ENCODE results near the gene FTH1.
A peak's percentile ranks its signal among the peaks of the same experiment; 100 is the strongest.
"Not testable (repeated sequence)": the region's sequence is repeated elsewhere in the genome, so short reads cannot be mapped to it uniquely, and the experiment has no call there.

The FTH1 gene

DNA sequence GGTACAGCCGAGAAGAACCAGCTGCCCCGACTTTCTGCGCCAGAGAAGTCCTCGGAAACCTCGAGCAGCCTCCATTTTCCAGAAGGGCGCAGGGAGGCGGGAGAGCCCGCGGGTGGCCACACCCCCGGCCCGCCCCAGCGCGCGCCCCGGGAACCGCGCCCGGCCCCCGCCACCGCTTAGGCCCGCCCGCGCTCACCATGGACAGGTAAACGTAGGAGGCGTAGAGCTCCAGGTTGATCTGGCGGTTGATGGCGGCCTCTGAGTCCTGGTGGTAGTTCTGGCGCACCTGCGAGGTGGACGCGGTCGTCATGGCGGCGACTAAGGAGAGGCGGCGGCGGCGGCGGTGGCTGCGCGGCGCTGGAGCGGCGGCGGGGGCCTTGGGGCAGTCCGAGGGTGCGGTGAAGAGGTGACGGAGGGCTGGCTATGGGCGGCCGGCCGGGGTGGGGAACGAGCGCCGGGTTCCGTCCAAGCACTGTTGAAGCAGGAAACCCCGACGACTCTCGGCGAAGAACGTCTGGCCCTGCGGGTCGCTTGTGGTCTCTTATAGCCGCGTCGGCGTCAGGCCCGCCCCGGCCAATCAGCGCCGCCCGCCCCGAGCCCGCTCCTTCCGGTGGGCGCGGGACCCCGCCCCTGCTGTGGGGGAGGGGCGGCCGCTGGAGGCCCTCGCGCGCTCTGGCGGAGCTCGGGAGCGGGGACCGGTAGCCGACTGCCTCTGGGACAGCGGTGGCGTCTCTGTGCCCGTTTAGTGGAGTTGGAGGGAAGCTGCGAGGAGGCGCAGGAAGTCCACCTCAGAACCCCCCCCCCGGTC, at the start of gene FTH1:
TSS of gene FTH1 (minus strand) at position 519 of the 808 bp plus-strand sequence. CDS start at position 310, 209 bp downstream.
- Mint-ChIP-seq H3K27me3 (no peaks in the 10 kb centered on the region), H3K36me3 (ENCODE audit: low read depth) (peaks cover 66% of the 10 kb centered on the region), H3K4me3 (peak within 1 kb of the TSS; percentile 93), H3K9me3 (no peaks in the 10 kb centered on the region), H3K27ac (peak within 1 kb of the TSS; percentile 99), H3K4me1 (ENCODE audit: low read depth) (peaks cover 72% of the 10 kb centered on the region)
- intact Hi-C loops (cut with micrococcal nuclease): no loop called here

DNA sequence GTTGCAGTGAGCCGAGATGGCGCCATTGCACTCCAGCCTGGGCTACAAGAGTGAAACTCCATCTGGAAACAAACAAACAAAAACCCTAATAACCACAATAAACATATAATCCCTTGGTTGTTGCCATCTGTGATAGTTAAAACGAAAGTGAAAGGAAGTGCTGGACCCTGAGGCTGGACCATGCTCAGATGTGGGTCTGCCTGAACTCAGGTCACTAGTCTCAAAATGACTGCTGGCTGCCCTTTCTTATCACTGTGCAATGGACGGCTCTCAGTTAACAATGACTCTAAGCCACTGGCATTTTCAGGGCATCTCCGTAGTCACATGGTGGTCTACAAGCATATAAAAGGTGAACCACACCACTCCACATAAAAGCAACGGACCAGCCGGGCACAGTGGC, 48.2 kb upstream of the FTH1 start:
- intact Hi-C loops (cut with micrococcal nuclease): no loop called here
- H3K4me3 Mint-ChIP-seq: no peak overlapping the region

DNA sequence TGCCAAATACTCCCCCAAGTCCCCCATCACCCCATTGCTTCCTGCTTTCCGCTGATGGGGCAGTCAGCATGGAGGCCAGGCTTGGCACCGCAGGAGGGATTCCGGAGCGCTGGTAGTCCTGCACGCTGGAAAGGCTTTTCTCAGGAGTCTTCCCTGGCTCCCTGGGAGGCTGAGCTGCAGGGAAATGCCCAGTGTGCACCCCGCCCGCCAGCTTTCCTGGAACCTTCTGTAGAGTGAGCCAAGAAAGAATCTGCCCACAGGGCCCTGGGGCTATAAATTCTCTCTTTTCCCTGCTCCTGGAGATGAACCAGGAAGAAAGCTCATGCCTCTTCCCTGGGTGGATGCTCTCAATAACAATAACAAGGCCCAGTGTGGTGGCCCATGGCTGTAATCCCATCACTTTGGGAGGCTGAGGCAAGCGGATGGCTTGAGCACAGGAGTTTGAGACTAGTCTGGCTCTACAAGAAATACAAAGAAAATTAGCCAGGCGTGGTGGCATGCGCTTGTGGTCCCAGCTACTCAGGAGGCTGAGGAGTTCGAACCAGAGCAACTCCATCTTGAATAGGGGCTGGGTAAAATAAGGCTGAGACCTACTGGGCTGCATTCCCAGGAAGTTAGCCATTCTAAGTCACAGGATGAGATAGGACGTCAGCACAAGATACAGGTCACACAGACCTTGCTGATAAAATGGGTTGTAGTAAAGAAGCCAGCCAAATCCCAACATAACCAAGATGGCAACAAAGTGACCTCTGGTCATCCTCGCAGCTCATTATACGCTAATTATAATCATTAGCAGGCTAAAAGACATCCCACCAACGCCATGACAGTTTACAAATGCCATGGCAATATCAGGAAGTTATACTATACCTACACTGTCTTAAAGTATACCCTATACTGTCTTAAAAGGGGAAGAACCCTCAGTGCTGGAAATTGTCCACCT, 46.4 kb upstream of the FTH1 start:
- intact Hi-C loops (cut with micrococcal nuclease): no loop called here
- no peaks in the 10 kb centered on the region for H3K27me3 Mint-ChIP-seq
- no peaks in the 10 kb centered on the region for H3K36me3 Mint-ChIP-seq (ENCODE audit: low read depth)
- no peaks in the 10 kb centered on the region for H3K9me3 Mint-ChIP-seq
- no peak overlapping the region for H3K4me3 Mint-ChIP-seq
- peaks cover 52% of the 10 kb centered on the region for H3K4me1 Mint-ChIP-seq (ENCODE audit: low read depth)
- H3K27ac Mint-ChIP-seq: peak overlapping the region; percentile 43

More for the DNA sequence above, 48.2 kb upstream of the FTH1 start:
- Mint-ChIP-seq H3K27ac (peak overlapping the region; percentile 86), H3K9me3 (no peaks in the 10 kb centered on the region), H3K36me3 (ENCODE audit: low read depth) (no peaks in the 10 kb centered on the region), H3K27me3 (no peaks in the 10 kb centered on the region), H3K4me1 (ENCODE audit: low read depth) (peaks cover 67% of the 10 kb centered on the region)

DNA sequence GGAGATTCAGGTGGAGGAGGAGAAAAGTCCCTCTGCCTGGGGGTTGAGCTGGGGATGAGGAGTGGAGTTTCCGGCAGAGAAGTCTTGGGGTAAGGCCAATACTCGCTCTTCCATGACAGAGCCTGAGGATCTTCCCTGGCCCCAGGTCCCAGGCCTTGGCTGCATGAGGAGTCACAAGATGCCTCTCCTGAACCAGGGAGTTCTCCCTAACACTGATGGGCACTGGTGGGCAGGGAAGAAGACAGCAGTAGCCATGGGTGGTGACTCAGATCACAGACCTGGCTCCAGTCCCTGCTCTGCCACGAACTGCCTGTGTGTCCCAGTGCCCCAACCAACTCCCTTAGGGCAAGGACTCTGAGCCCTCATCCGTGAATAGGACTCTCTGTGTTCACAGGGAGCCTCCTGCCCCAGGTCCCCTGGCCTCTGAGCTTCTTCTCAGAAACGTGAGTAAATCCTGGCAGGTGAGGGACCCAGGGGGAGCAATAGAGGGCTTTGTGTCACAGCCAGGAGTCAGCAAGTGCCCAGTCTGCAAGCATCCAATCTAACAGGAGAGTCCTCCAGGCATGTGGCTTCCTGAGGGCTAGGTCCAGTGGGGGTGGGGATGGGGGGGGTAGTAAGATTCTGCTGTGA, 45.5 kb upstream of the FTH1 start:
- peak overlapping the region; percentile 71 for H3K27ac Mint-ChIP-seq
- peaks cover 44% of the 10 kb centered on the region for H3K4me1 Mint-ChIP-seq (ENCODE audit: low read depth)
- intact Hi-C loops (cut with micrococcal nuclease): no loop called here
- no peak overlapping the region for H3K4me3 Mint-ChIP-seq
- no peaks in the 10 kb centered on the region for H3K9me3 Mint-ChIP-seq
- H3K36me3 Mint-ChIP-seq (ENCODE audit: low read depth): no peaks in the 10 kb centered on the region
- H3K27me3 Mint-ChIP-seq: no peaks in the 10 kb centered on the region

DNA sequence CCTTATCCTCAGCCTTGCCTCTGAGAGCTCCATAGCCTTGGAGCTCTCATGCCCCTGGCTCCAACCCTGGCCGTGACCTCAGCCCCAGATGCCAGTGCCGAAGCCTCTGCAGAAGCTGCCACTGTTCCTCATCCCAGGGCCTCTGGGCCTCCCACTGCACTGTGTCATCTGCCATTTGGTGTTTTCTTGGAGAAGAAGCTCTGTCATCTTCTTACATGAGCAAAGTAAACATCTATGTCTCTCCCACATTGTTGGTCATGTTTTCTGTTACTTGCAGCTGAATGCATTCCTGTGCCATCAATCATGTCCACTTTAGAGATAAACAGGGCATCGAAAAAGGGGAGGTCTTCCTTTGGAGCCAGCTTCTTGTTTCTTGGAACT, 45.0 kb upstream of the FTH1 start:
- Mint-ChIP-seq H3K27me3 (no peaks in the 10 kb centered on the region), H3K36me3 (ENCODE audit: low read depth) (no peaks in the 10 kb centered on the region), H3K4me1 (ENCODE audit: low read depth) (peaks cover 39% of the 10 kb centered on the region), H3K27ac (peak overlapping the region; percentile 71), H3K4me3 (no peak overlapping the region), H3K9me3 (no peaks in the 10 kb centered on the region)
- intact Hi-C loops (cut with micrococcal nuclease): no loop called here

DNA sequence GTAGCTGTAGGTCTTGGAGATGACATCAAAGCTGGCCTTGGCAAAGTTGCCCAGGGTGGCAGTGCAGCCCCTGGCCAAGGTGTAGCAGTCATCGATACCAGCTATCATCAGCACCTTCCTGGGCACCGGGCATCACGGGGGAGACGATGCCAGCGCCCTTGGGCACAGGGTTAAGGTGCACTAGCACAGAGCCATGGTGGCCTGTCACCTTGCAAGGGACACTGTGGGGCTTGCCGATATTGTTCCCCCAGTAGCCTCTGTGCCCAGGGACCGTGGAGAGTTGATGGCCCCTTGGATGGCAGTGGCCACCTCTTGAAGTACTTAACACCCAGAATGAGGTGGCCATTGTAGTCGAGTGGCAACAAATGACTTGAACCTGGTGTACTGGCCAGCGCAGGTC, 44.4 kb upstream of the FTH1 start:
- no peaks in the 10 kb centered on the region for H3K27me3 Mint-ChIP-seq
- no peaks in the 10 kb centered on the region for H3K9me3 Mint-ChIP-seq
- intact Hi-C loops (cut with micrococcal nuclease): no loop called here
- H3K4me3 Mint-ChIP-seq: no peak overlapping the region
- H3K4me1 Mint-ChIP-seq (ENCODE audit: low read depth): peaks cover 35% of the 10 kb centered on the region
- no peaks in the 10 kb centered on the region for H3K36me3 Mint-ChIP-seq (ENCODE audit: low read depth)
- H3K27ac Mint-ChIP-seq: peak overlapping the region; percentile 71

DNA sequence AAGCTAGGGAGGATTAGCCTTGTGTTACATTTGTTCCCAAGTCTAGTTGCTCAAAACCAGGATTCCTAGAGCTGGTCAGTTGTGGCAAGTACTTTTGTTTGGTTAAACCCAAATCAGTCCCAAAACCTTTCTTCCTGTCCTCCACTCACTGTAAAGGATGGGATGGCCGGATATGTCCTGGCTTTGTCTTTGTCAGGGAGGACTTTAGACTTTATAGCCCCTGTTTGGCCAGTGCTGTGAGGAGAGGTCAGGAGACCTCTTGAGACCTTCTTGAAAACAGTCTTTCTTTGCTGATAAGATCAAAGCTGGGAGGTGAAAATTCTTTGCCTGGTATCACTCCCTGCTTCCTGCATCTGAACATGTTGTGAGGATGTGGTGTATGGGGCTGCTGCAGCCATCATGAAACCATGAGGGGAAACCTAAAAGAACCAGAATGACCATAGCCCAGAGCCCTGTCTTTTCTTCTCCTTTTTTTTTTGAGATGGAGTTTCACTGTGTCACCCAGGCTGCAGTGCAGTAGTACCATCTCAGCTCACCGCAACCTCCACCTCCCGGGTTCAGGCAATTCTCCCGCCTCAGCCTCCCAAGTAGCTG, 43.6 kb upstream of the FTH1 start:
- no peak overlapping the region for H3K4me3 Mint-ChIP-seq
- H3K27ac Mint-ChIP-seq: peak overlapping the region; percentile 71
- no peaks in the 10 kb centered on the region for H3K27me3 Mint-ChIP-seq
- H3K9me3 Mint-ChIP-seq: no peaks in the 10 kb centered on the region
- intact Hi-C loops (cut with micrococcal nuclease): no loop called here
- peaks cover 34% of the 10 kb centered on the region for H3K4me1 Mint-ChIP-seq (ENCODE audit: low read depth)
- H3K36me3 Mint-ChIP-seq (ENCODE audit: low read depth): no peaks in the 10 kb centered on the region

DNA sequence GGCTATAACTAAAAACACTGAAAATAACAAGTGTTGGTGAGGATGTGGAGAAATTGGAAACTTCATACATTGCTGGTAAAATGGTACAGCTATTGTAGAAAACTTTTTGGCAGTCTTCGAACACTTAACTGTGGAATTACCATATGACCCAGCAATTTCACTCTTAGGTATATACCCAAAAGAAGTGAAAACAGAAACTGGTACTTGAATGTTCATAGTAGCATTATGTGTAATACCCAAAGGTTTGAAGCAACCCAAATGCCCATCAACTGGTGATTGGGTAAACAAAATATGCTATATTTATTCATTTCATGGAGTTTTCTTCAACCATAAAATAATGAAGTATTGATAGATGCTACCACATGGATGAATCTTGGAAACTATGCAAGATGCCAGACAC, 40.8 kb upstream of the FTH1 start:
- H3K9me3 Mint-ChIP-seq: no peaks in the 10 kb centered on the region
- H3K27ac Mint-ChIP-seq: no peak overlapping the region
- no peak overlapping the region for H3K4me3 Mint-ChIP-seq
- intact Hi-C loops (cut with micrococcal nuclease): no loop called here
- H3K36me3 Mint-ChIP-seq (ENCODE audit: low read depth): no peaks in the 10 kb centered on the region
- H3K4me1 Mint-ChIP-seq (ENCODE audit: low read depth): peaks cover 40% of the 10 kb centered on the region
- H3K27me3 Mint-ChIP-seq: no peaks in the 10 kb centered on the region

DNA sequence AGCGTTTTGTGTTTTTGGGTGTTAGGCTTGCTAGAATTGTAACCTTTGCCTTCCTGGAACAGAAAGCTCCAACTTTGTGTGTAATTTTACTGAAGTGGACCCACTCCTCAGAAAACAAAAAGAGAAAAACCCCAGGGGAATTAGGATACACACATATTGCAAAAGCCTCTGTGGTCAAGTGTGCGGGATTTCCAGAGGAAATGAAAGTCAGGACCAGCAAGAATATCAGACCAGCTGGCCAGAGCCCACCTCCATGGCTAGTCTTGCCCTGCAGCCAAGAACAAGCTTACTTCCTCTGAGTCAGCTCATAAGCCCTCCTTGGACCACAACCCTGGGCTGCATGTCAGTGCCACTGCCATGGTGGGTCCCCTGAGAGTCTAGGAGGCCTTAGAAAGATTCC, 37.0 kb upstream of the FTH1 start:
- H3K9me3 Mint-ChIP-seq: peaks cover 4% of the 10 kb centered on the region
- peak overlapping the region; percentile 91 for H3K27ac Mint-ChIP-seq
- peaks cover 2% of the 10 kb centered on the region for H3K36me3 Mint-ChIP-seq (ENCODE audit: low read depth)
- intact Hi-C loops (cut with micrococcal nuclease): loop anchor here (2.0 kb wide), 1 partner anchor 20 kb away; no protein-coding TSS in a partner anchor
- H3K4me3 Mint-ChIP-seq: no peak overlapping the region
- H3K27me3 Mint-ChIP-seq: no peaks in the 10 kb centered on the region
- H3K4me1 Mint-ChIP-seq (ENCODE audit: low read depth): peaks cover 42% of the 10 kb centered on the region

DNA sequence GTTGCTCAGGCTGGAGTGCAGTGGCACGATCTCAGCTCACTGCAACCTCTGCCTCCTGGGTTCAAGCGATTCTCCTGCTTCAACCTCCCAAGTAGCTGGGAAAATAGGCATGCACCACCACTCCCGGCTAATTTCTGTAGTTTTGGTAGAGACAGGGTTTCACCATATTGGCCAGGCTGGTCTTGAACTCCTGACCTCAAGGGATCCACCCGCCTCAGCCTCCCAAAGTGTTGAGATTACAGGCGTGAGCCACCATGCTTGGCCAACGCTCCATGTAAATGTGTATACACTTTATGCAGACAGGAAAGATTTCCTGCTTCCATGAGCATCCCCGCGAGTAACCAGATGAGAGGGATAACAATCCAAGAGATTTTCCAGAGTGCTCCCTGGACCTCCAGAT, 34.8 kb upstream of the FTH1 start:
- Mint-ChIP-seq H3K9me3 (peaks cover 19% of the 10 kb centered on the region), H3K4me1 (ENCODE audit: low read depth) (peaks cover 42% of the 10 kb centered on the region), H3K27ac (peak overlapping the region; percentile 40), H3K36me3 (ENCODE audit: low read depth) (peaks cover 14% of the 10 kb centered on the region)
- H3K27me3 Mint-ChIP-seq; H3K4me3 Mint-ChIP-seq; intact Hi-C loops (cut with micrococcal nuclease): not testable (repeated sequence)

DNA sequence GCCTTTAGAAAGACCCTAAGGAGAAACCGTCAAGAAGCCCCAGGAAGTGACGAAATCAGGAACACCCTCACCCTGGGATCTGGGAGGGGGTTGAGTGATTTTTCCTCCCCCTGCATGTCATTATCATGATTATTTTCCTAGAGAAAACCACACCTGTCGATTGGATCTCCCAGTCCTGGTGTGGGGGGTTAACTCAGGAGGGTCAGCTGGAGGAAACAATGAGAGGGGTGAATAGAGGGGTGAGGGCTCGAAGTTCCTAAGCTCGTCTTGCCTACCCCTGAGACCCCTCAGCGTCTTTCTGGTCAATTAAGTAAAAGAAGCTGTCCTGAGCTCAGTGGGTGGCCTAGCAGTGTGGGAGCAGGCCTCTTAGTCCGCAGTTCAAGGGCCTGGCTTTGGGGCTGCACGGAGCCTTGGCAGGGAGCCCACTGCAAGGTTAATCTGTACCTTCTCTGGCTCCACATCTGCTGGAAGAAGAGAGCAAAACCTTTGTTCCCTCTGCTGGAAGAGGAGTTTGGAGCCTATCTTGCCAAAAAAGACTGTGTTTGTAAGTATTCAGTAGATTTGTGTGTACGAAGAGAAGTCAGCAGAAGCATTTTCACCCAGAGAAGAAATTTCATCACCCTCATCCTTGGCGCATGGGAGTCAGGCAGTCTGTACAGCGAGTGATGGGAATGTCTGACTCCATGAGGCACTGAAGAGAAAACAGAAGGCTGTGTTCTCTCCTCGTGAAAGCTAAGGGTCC, 34.2 kb upstream of the FTH1 start:
- Mint-ChIP-seq H3K36me3 (ENCODE audit: low read depth) (peaks cover 14% of the 10 kb centered on the region), H3K27me3 (no peaks in the 10 kb centered on the region), H3K4me3 (no peak overlapping the region), H3K4me1 (ENCODE audit: low read depth) (peaks cover 42% of the 10 kb centered on the region), H3K9me3 (peaks cover 19% of the 10 kb centered on the region), H3K27ac (peak overlapping the region; percentile 40)
- intact Hi-C loops (cut with micrococcal nuclease): no loop called here

DNA sequence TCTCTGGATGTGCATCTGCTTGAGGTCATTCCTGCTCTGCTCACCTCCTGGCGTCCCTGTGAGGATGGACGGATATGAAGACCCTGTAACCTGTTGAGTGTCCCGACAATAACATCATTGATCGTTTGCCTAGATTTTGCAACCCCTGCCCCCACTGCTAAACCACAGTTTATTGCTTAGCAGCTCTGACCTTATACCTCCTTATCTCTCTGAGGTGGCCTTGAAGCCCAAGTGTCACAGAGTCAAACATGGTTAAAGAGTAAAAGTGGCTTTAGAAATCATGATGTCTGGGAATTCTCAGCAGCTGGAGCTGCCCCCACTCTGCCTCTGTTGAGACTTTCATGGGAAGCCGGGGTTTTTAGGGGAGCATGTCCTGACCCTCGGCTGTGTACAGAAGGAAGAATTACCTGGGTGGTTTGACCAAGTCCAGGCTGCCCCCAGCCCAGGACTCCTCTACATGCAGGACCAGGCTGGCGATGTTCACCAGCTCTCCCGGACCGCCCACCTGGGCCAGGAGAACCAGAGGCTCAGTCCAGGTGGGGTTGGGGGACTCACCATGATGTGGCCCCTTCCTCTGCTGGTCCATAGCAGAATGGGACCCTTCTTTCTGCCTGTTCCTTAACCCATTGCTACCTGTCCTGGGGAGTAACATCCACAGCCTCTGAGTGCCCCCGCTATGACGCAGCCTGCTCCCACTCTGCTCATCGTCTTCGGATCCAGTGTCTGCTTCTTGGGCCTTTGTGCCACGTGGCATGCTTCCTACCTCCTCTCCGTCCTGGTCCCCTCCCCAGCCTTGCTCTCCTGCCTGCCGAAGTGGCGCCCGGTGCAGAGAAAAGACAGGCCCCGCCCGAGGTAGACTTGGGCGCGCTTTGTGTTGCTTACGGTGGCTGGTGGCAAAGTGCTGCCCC, 33.4 kb upstream of the FTH1 start:
- peaks cover 19% of the 10 kb centered on the region for H3K9me3 Mint-ChIP-seq
- peaks cover 14% of the 10 kb centered on the region for H3K36me3 Mint-ChIP-seq (ENCODE audit: low read depth)
- peak overlapping the region; percentile 40 for H3K27ac Mint-ChIP-seq
- intact Hi-C loops (cut with micrococcal nuclease): no loop called here
- no peaks in the 10 kb centered on the region for H3K27me3 Mint-ChIP-seq
- no peak overlapping the region for H3K4me3 Mint-ChIP-seq
- peaks cover 37% of the 10 kb centered on the region for H3K4me1 Mint-ChIP-seq (ENCODE audit: low read depth)

All from dendritic cell treated with granulocyte-macrophage colony-stimulating factor and Interleukin-4, amounts not matched to agents 40 ng/mL and 50 ng/mL, for 4 days (primary cell).